GM12874 (cell line): Measurements from ENCODE around the gene HNF1B.

ENCODE experiments used
- CTCF ChIP-seq: IDR thresholded peaks from 2 replicates; pipeline ENCODE4 v1.5.1; 2011; ENCODE audit warnings: low read depth, mild to moderate bottlenecking, control low read depth, low read length, moderate library complexity; ENCODE audit not compliant: insufficient read depth

Gene HNF1B

GRCh38 chr17:37720989-37721388 lies 23.9 kb downstream of the HNF1B start:
- no peak for TF ChIP-seq CTCF

- no peak for TF ChIP-seq CTCF
These were observed 25.0 kb downstream of the HNF1B start for GRCh38 chr17:37719866-37720265.

- no peak for TF ChIP-seq CTCF
These were observed 26.4 kb downstream of the HNF1B start for GRCh38 chr17:37718324-37719048.

GRCh38 chr17:37717627-37718323 lies 27.1 kb downstream of the HNF1B start:
- no peak for TF ChIP-seq CTCF

GRCh38 chr17:37714897-37715296 lies 30.0 kb downstream of the HNF1B start:
- no peak for TF ChIP-seq CTCF

GRCh38 chr17:37713624-37714023 lies 31.2 kb downstream of the HNF1B start:
- TF ChIP-seq CTCF, result no peak

- no peak for TF ChIP-seq CTCF
These were observed 31.8 kb downstream of the HNF1B start for GRCh38 chr17:37713028-37713431.
